GM21619 (cell line): ENCODE measurements around the gene MAPK8IP3.

Source experiments
- ATAC-seq: cut with Tn5 transposase; IDR thresholded peaks from one replicate; pipeline ENCODE4 v1.9.1; 2021; ENCODE audit not compliant: unreplicated experiment

Gene MAPK8IP3

GRCh38 chr16:1772362-1772907 lies 66.4 kb downstream of the MAPK8IP3 start, which contains the start of gene EME2:
Gene EME2 (plus strand): TSS chr16:1772810. CDS start chr16:1773228, 418 bp downstream.
- ATAC-seq = peak; percentile 11

DNA sequence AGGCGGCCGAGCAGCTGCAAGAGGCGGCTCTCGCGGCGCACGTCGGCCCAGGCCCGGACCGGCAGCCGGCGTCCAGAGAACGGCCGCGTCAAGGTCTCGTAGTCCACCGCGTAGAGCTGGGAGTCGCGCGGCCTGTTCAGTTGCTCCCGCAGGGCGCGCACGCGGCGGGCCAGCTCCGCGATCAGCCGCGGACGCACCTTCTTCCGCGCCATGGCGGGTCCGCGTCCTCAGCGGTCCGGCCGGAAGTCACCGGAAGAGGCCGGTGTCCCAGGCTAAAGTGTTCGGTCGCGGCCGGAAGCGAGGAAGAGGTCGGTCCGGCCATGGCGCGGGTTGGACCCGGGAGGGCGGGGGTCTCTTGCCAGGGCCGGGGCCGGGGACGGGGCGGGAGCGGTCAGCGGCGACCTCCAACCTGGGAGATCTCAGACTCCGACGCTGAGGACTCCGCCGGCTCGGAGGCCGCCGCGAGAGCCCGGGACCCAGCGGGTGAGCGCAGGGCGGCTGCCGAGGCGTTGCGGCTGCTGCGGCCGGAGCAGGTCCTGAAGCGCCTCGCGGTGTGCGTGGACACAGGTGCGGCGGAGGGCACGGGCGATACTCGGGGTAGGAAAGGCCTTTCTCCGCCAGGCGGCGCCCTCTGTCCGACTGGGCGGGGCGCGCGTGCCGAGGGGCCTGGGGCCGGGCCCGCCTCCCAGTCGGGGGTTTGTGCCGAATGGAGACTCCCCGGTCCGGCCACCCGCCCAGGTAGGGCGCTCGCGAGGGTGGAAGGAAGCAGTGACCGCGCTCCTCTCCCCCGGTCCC lies 67.1 kb downstream of the MAPK8IP3 start, which contains the start of gene MRPS34:
Gene MRPS34 (minus strand): TSS at position 227 of the 795 bp plus-strand sequence. CDS start 15 bp downstream, at position 212.
- peak; percentile 41 for ATAC-seq

DNA sequence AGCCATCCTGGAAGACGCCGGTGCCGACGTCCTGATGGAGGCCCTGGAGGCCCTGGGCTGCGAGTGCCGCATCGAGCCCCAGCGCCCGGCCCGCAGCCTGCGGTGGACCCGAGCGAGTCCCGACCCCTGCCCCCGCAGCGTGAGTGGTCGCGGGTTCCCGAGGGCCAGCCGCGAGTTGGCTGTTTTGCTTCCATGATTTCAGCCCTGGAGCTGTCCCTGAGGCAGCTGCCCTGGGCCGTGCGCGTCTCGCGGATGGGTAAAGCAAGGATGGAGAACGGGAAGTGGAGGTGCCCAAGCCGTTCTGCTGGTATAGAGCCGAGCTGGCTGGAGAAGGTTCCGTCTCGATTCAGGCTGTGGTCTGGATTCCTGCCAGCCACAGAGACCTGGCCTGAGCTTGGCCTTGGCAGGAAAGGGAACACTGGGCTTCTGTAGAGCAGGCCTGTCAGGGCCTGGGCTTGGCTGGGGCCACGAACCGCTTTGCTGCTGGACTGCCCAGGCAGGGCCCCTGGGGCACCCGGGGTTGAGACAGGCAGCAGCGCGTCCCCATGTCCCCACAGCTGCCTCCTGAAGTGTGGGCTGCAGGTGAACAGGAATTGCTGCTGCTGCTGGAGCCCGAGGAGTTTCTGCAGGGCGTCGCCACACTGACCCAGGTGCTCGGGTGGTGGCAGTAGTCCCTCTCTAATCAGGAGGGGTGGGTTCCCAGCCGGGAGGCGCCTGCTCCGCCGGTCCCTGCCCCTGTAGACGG lies 67.9 kb downstream of the MAPK8IP3 start:
- no peak for ATAC-seq

GRCh38 chr16:1774448-1774780 lies 68.4 kb downstream of the MAPK8IP3 start:
- ATAC-seq = no peak

DNA sequence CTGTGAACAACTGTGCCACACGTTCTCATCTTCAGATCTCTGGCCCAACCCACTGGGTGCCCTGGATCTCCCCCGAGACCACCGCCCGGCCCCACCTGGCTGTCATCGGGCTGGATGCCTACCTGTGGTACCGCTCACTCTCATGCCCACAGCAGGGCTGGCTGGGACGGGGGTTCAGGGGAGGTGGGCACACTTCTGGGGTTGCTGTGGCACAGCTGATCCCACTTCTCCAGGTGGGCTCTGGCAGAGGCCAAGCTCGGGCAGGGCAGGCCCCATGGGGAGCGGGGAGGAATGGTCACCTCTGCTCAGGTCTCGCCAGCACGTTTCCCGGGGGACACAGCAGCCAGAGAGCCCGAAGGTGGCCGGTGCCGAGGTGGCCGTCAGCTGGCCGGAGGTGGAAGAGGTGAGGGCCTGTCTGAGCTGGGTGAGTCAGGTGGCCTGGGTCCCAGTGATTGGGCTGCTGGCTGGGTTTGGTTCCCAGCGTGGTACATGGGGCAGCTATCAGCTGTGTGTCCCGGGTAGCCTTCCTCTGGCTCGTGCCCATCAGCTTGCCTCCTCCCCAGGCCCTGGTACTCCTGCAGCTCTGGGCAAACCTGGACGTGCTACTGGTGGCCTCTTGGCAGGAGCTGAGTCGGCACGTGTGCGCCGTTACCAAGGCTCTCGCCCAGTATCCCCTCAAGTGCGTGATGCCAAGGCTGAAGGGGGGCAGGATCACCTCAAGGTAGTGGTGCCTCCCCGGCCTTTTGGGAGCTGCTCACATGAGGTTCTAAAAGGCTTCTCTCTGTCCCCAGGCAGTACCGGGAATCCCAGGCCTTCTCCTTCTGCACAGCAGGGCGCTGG lies 69.2 kb downstream of the MAPK8IP3 start:
- no peak for ATAC-seq

DNA sequence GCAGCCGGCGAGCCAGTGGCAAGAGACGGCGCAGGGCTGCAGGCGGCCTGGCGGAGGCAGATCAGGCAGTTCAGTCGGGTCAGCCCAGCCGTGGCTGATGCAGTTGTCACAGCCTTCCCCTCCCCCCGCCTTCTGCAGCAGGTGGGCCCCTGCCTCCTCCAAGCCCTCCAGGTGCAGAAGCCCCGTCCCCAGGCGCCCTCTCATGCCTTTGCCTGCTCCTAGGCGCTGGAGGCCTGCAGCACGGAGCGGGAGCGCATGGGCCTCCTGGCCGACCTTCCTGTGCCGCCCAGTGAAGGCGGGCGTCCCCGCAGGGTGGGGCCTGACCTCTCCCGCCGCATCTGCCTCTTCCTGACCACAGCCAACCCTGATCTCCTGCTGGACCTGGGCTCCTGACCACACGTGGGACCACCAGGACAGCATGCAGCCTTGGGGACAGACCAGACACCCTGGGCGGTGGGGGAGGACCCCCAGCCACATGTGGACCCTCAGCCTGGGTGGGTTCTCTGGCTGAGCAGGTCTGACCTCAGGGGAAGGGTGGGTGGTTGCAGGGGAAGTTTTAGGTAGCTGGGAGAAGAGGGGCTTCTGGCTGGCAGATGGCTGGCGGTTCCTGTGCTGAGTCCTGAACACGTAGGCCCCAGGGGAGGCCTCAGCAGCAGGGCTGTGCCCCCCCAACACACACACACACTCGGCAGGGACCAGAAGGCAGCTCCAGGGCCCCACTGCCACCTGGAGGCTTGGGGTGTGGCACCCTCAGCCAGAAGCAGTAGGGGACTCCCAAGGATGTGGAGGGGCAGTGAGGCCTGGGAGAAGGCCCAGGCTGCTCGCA lies 70.1 kb downstream of the MAPK8IP3 start:
- no peak for ATAC-seq

GRCh38 chr16:1776672-1776955 lies 70.6 kb downstream of the MAPK8IP3 start:
- ATAC-seq = no peak

DNA sequence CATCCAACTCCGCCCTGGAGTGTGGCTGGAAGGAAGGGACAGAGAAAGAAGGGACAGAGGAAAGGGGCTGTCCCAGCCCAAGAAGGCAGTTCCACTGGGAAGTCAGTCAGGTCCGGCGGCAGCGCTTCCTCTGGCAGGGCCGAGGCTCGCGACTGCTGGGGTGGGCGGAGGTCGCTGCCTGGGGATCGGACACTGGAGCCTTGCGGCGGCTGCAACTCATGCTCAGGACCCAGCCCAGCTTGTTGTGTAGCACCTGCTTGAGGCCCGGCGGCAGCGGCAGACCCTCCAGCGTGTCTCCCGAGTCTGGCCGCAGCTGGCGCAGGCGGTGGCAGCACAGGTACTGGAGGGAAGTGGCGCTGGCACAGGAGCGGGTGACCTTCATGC lies 71.0 kb downstream of the MAPK8IP3 start:
- ATAC-seq = no peak

GRCh38 chr16:1777375-1778199 lies 71.6 kb downstream of the MAPK8IP3 start:
- no peak for ATAC-seq

- no peak for ATAC-seq
Measured at GRCh38 chr16:1778200-1779179, 72.5 kb downstream of the MAPK8IP3 start.

DNA sequence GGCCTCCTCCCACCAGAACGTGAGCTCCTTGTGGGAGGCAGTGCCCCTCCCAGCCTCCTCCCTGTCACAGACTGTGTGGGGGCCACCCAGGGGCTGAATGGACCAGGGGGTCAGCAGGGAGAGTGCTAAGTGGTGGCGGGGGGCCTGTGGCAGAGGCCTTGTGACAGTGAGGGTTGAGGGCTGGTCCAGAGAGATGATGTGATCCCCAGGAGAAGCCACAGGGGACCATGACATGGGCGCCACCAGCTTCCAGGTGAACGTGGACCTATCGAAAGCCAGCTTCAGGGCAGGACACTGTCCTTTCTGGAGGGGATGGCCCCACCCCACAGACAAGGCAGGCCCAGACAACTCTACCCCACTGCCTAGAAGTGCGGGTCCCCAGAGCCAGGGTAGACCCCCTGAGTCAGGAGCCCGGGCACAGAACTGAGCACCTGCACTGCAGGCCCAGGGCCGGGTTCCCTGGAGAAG lies 73.3 kb downstream of the MAPK8IP3 start:
- ATAC-seq = no peak

- no peak for ATAC-seq
Measured at GRCh38 chr16:1779741-1780676, 74.0 kb downstream of the MAPK8IP3 start.

- no peak for ATAC-seq
Measured at GRCh38 chr16:1780677-1781072, 74.7 kb downstream of the MAPK8IP3 start.

DNA sequence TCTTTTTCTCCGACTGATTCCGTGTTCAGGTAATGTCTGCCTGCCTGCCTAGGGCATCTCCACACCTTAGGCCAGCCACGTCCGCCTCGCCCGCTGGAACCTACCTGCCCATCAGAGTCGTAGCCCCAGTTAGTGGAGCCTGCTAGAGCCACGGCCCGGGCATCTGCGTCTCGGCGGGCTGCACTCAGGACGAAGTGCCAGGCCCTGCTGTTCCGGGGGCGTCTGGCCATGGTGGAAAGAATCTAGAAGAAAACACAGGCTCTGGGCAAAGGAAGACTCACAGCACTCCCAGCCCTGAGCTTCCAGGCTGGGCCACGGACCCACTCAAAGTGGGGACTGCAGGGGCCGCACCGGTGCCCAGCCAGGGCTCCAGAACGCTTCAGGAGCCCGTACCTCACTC lies 75.3 kb downstream of the MAPK8IP3 start:
- ATAC-seq = no peak

DNA sequence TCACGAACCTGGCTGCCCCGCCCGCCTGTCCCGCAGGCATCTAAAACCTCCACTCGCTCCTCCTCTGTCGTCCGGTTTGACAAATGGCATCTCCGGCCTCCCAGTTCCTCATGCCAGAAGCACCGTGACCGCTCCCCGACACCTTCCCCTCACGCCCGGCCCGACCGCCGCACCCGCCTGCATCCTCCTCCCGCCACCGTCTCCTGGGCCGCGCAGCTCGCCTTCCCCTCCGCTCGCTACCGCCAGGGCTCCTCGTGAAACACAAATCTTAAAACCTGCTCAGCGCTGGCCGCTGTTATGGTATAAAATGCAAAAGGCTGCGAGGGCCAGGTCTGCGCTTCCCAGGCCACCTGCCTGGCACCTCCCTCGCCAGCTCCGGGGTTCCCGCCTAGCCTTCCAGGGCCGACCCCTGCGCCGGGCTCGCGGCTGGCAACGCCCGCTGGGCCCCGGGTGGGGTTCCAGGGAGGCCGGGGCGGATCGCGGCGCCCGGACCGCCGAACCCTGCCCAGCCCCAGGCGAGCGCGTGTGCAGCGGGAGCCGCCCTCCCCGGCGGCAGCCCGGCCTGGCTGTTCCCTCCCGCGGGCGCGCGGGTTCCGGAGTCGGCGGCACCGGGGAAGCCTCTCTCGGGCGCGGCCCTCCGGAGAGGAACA lies 75.9 kb downstream of the MAPK8IP3 start:
- peak; percentile 4 for ATAC-seq

GRCh38 chr16:1782408-1783264 lies 76.6 kb downstream of the MAPK8IP3 start, which contains the start of the genes NUBP2 and SPSB3:
Gene NUBP2 (plus strand): TSS chr16:1782960. CDS start chr16:1783021, 61 bp downstream.
Gene SPSB3 (minus strand): TSS chr16:1782571. CDS start chr16:1781483, 1,088 bp downstream.
- ATAC-seq = peak; percentile 79
